ENCODE measurements around the gene CCDC88B.

GRCh38 chr11:64384981-64385944, 45.3 kb downstream of the CCDC88B start:
- TF ChIP-seq CTCF (IDR thresholded peaks at IDR 0.05) (no peak), POLR2A (IDR thresholded peaks at IDR 0.05) (no peak), POLR2AphosphoS5 (IDR thresholded peaks at IDR 0.05; ENCODE audit: insufficient read depth in 1 of 2, low read depth in 1 of 2) (no peak)
